DLD1 (cell line): ENCODE data around the gene ALK.

Source experiments
- in situ Hi-C: cut with HindIII; loops from 2 replicates; pipeline ENCODE4 v1.10.0; 2017; ENCODE audit warnings: low sequenced_read_pairs

The ALK gene

GRCh38 chr2:29305762-29306161, 615.6 kb downstream of the ALK start:
- in situ Hi-C loops = no loop called here

- in situ Hi-C loops = no loop called here
Measured at GRCh38 chr2:29304399-29305060, 616.9 kb downstream of the ALK start.

GRCh38 chr2:29296585-29296984, 624.8 kb downstream of the ALK start:
- in situ Hi-C loops = no loop called here

GRCh38 chr2:29295845-29296244, 625.5 kb downstream of the ALK start:
- in situ Hi-C loops = no loop called here

- in situ Hi-C loops = no loop called here
Measured at GRCh38 chr2:29293830-29294438, 627.5 kb downstream of the ALK start.

- in situ Hi-C loops = no loop called here
Measured at GRCh38 chr2:29290293-29291047, 630.9 kb downstream of the ALK start.

GRCh38 chr2:29284671-29285070, 636.7 kb downstream of the ALK start:
- in situ Hi-C loops = no loop called here

GRCh38 chr2:29281916-29282247, 639.5 kb downstream of the ALK start:
- in situ Hi-C loops = no loop called here

GRCh38 chr2:29281086-29281915, 640.1 kb downstream of the ALK start:
- in situ Hi-C loops = no loop called here

- in situ Hi-C loops = no loop called here
Measured at GRCh38 chr2:29278966-29279365, 642.4 kb downstream of the ALK start.

GRCh38 chr2:29276151-29276550, 645.2 kb downstream of the ALK start:
- in situ Hi-C loops = no loop called here

GRCh38 chr2:29275186-29275585, 646.2 kb downstream of the ALK start:
- in situ Hi-C loops = no loop called here

GRCh38 chr2:29273685-29274611, 647.4 kb downstream of the ALK start:
- in situ Hi-C loops = no loop called here

- in situ Hi-C loops = no loop called here
Measured at GRCh38 chr2:29273004-29273684, 648.2 kb downstream of the ALK start.

GRCh38 chr2:29272311-29272710, 649.1 kb downstream of the ALK start:
- in situ Hi-C loops = no loop called here

- in situ Hi-C loops = no loop called here
Measured at GRCh38 chr2:29270701-29271121, 650.7 kb downstream of the ALK start.

- in situ Hi-C loops = no loop called here
Measured at GRCh38 chr2:29269765-29270109, 651.6 kb downstream of the ALK start.

- in situ Hi-C loops = no loop called here
Measured at GRCh38 chr2:29269095-29269764, 652.2 kb downstream of the ALK start.

- in situ Hi-C loops = no loop called here
Measured at GRCh38 chr2:29267720-29268119, 653.7 kb downstream of the ALK start.
